Stimulated activated CD8-positive, alpha-beta memory T cell treated with anti-CD3 and anti-CD28 coated beads, Interleukin-7, amount 100 ng/mL, for 48 hours (primary cell): ENCODE measurements around the gene ADH1A.
"Not testable (repeated sequence)": the region's sequence is repeated elsewhere in the genome, so short reads cannot be mapped to it uniquely, and the experiment has no call there.

Experiments
- DNase-seq, 2 donors: peaks; one replicate each; pipeline ENCODE4 v3.0.0-alpha.2; 2020; ENCODE audit warnings: low read depth in 1 of 2; ENCODE audit errors: extremely low read depth in 1 of 2

ADH1A gene

DNA sequence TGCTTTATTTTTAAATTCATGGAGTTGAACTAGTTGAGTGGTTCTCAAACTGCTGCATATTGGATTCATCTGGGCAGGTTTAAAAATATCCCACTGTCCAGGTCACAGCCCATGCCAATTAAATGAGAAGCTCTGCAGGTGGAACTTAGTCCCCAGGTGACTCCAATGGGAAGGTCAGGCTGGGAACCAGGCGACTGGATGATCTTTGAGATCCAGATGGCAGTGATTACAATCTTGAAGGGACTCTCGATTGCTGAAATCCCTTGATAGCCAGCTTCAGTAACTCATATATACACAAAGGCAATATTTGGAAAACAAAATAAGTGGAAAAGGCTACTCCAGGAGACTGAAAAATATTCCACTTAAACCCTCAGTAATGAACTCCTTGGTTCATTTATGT is 8.1 kb downstream of the ADH1A start:
- DNase-seq, result no peak

DNA sequence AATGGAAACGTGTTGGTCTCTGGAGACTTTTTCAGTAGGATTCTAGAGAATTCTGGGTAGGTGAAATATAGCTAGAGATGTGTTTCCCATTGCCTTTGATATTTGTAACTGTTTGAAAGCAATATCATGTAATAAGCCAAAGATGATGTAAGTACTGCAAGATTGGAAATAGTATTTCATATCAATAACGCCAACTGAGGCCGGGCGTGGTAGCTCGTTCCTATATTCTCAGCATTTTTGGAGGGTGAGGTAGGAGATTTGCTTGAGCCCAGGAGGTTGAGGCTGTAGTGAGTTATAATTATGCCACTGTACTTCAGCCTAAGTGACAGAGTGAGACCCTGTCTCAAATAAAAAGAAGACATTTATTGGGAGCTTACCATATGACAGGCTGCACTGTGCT is 9.5 kb downstream of the ADH1A start:
- DNase-seq, result no peak

GRCh38 chr4:99276417-99276816 is 14.4 kb downstream of the ADH1A start:
- DNase-seq, result no peak

GRCh38 chr4:99275885-99276284 is 14.9 kb downstream of the ADH1A start:
- no peak for DNase-seq

DNA sequence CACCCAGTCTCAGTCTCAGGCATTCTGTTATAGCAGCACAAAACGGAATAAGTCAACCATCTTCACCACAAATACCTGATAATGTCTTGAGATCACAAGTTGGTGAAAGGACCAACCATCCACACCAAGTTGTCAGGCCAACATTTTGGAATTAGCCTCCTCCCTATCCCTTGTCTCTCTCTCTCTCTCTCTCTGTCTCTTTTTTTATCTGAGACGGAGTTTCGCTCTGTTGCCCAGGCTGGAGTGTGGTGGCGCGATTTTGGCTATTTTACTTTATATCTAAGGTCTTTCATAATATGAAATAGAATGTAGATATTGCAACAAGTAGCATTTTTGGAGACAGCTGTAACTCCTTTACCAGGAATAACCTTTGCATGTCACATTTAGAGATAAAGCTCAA is 15.7 kb downstream of the ADH1A start:
- no peak for DNase-seq

GRCh38 chr4:99273704-99274103 is 17.1 kb downstream of the ADH1A start:
- DNase-seq, result no peak

DNA sequence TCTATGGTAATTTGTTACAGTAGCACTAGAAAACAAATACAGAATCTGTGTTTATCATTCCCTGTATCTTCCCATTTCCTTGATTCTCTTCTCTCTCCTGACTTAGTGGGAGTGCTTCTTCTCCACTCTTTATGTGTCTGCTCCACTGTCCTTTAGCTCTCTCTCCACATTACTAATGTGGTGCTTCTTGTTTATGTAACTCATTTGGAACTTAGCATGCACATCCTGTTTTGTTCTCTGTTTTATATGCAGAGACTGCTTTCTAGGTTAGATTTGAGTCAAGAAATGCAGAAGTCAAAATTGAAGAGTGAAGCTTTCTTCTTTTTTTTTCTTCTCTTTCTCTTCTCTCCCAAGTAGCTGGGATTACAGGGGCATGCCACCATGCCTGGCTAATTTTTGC is 25.9 kb downstream of the ADH1A start:
- no peak for DNase-seq

GRCh38 chr4:99252746-99253145 is 38.0 kb downstream of the ADH1A start:
- DNase-seq, result no peak

DNA sequence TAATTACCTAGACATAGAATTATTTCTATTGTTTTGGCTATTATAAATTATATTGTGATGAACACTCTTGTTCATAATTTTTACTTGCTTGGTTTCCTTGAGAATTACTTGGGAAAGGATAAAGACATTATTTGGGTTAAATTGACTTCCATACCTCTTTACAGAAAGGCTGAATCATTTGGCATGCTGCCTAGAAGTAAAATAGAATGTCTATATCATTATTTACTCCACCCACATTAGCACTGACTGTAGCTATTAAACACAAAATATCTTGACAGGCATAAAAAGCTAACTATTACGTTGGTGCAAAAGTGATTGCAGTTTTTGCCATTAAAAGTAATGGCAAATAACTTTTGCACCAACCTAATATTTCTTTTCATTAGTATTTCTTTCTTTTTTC is 42.1 kb downstream of the ADH1A start:
- no peak for DNase-seq

GRCh38 chr4:99235955-99236354 is 54.8 kb downstream of the ADH1A start:
- no peak for DNase-seq

DNA sequence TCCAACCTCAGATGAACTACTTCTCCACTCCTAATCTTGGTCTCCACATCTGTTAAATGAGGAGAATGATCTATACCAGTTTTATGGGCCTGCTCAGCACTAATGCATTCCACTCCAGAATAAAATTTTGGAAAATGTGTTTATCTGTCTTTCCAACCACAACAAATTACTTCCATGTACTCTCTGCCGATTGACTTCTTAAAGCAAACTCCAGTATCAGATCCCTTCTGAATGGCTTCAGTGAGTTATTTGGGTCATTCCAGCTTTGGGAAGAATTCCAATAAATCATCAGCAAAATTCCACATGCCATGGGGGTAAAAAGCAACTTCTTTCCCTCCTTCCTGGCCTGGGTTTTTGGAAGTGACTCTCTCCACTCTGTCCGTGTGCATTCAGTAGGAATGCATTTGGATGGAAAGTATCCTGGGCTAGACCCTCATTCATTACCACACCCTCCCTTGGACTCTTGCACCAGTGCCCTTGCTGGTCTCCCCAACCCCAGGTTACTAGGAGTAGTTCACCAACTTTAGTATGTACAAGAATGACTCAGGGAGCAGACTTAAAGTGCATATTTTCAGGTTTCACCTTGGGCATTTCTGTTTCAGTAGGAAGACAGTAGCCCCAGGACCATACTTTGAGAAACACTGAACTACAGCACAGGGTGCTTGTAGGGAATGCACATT is 56.3 kb downstream of the ADH1A start:
- DNase-seq, result no peak

DNA sequence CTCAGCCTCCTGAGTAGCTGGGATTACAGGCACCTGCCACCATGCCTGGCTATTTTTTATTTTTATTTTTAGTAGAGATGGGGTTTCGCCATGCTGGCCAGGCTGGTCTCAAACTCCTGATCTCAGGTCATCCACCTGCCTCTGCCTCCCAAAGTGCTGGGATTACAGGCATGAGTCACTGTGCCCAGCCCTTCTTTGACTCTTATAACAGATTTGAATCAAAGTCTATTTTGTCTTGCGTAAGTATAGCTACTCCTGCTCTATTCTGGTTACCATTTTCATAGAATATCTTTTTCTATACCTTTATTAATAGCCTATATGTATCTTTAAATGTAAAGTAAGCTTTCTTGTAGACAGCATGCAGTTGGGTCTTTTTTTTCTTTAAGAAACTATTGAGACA is 57.4 kb downstream of the ADH1A start:
- DNase-seq, result not testable (repeated sequence)

DNA sequence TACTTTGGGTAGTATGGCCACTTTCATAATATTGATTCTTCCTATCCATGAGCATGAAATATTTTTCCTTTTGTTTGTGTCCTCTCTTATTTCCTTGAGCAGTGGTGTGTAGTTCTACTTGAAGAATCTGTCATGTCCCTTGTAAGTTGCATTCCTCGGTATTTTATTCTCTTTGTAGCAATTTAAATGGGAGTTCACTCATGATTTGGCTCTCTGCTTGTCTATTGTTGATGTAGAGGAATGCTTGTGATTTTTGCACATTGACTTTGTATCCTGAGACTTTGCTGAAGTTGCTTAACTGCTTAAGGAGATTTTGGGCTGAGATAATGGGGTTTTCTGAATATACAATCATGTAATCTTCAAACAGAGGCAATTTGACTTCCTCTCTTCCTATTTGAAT is 62.1 kb downstream of the ADH1A start:
- DNase-seq, result not testable (repeated sequence)

DNA sequence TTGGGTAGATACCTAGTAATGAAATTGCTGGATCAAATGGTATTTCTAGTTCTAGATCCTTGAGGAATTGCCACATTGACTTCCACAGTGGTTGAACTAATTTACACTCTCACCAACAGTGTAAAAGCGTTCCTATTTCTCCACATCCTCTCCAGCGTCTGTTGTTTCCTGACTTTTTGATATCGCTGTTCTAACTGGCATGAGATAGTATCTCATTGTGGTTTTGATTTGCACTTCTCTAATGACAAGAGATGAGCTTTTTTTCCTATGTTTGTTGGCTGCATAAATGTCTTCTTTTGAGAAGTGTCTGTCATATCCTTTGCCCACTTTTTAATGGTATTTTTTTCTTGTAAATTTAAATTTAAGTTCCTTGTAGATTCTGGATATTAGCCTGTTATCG is 63.1 kb downstream of the ADH1A start:
- not testable (repeated sequence) for DNase-seq
